ENCODE data around the gene AGBL5.

GRCh38 chr2:27024812-27025211 is 26.7 kb upstream of the AGBL5 start:
- TF ChIP-seq CTCF (IDR thresholded peaks at IDR 0.05; ENCODE audit: low read length): no peak
- no peak for TF ChIP-seq EZH2 (IDR thresholded peaks at IDR 0.05; ENCODE audit: borderline replicate concordance, low read length)
